Measurements from ENCODE around the gene ANOS1.
"Not testable (repeated sequence)": the region's sequence is repeated elsewhere in the genome, so short reads cannot be mapped to it uniquely, and the experiment has no call there.

Gene ANOS1

GRCh38 chrX:8731559-8732395 lies at the start of gene ANOS1:
Gene ANOS1 (minus strand): TSS chrX:8732137. CDS start chrX:8732036, 101 bp downstream.
- peak in 50 of 56 donors; percentile 2 to 75 (median 36) for DNase-seq

GRCh38 chrX:8773117-8773516 lies 41.2 kb upstream of the ANOS1 start:
- DNase-seq = no peak

GRCh38 chrX:8760021-8760420 lies 28.1 kb upstream of the ANOS1 start:
- DNase-seq = no peak

GRCh38 chrX:8758706-8759105 lies 26.8 kb upstream of the ANOS1 start:
- not testable (repeated sequence) for DNase-seq

- DNase-seq = not testable (repeated sequence)
Observed at GRCh38 chrX:8757609-8758389, 25.9 kb upstream of the ANOS1 start.

GRCh38 chrX:8755813-8756212 lies 23.9 kb upstream of the ANOS1 start:
- no peak for DNase-seq

GRCh38 chrX:8755116-8755515 lies 23.2 kb upstream of the ANOS1 start:
- no peak for DNase-seq

GRCh38 chrX:8749697-8750096 lies 17.8 kb upstream of the ANOS1 start:
- DNase-seq = no peak

- peak in 4 of 56 donors; percentile 2 to 24 (median 11) for DNase-seq
Observed at GRCh38 chrX:8748855-8749254, 16.9 kb upstream of the ANOS1 start.

GRCh38 chrX:8743126-8743732 lies 11.3 kb upstream of the ANOS1 start:
- peak in 11 of 56 donors; percentile 1 to 57 (median 5) for DNase-seq

- no peak for DNase-seq
Observed at GRCh38 chrX:8741981-8742380, 10.0 kb upstream of the ANOS1 start.

- DNase-seq = peak in 29 of 56 donors; percentile 0 to 58 (median 4)
Observed at GRCh38 chrX:8738588-8739189, 6.8 kb upstream of the ANOS1 start.

GRCh38 chrX:8737883-8738282 lies 5.9 kb upstream of the ANOS1 start:
- no peak for DNase-seq

GRCh38 chrX:8730812-8731558 lies 952 bp downstream of the ANOS1 start:
- peak in 5 of 56 donors; percentile 0 to 39 (median 13) for DNase-seq

GRCh38 chrX:8729811-8730210 lies 2.1 kb downstream of the ANOS1 start:
- no peak for DNase-seq

- peak in 1 of 56 donors; percentile 1 for DNase-seq
Observed at GRCh38 chrX:8728932-8729535, 2.9 kb downstream of the ANOS1 start.

GRCh38 chrX:8726031-8726652 lies 5.8 kb downstream of the ANOS1 start:
- no peak for DNase-seq

GRCh38 chrX:8724300-8724699 lies 7.6 kb downstream of the ANOS1 start:
- no peak for DNase-seq

- no peak for DNase-seq
Observed at GRCh38 chrX:8721536-8721935, 10.4 kb downstream of the ANOS1 start.

GRCh38 chrX:8720136-8720535 lies 11.8 kb downstream of the ANOS1 start:
- no peak for DNase-seq

All from amygdala (tissue), 56 donors.